Measurements from ENCODE around the gene INSRR. TPM values are rescaled to one million over a fixed set of nuclear protein-coding genes. Genes with fewer than 3 reads are reported as not detected.

The INSRR gene
- total and polyA plus RNA-seq, 2 of the 4 experiments (the other 2 are of a cell fraction) = not detected

DNA sequence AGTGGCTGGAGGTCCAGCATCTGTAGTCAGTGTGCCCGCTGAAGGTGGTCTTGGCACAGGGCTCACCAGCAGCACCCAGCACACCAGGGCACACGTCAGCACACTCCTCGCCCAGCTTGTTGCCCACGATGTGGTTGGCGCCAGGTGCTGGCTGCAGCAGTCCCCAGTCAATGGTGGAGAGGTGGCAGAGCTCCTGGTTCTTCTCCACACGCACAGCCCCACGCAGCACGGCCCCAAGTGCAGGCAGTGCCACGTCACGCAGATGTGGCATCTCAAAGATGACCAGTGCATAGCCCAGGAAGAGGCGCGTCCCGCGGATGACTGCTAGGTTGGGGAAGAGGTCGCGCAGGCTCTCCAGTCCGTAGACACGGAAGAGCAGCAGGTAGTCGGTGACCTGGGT, 5.2 kb downstream of the INSRR start:
- Histone ChIP-seq H2AFZ (replicated peaks; ENCODE audit: low read length, poor library complexity) (peak overlapping the region; percentile 51), H4K91ac (ENCODE audit: insufficient read depth, low read depth, low read length) (no peak overlapping the region), H3K9me3 (ENCODE audit: control insufficient read depth, insufficient read depth, low read length) (no peaks in the 10 kb centered on the region; the same call in 1 of the 2 replicates), H4K5ac (ENCODE audit: low read depth, low read length) (no peak overlapping the region), H2AK9ac (replicated peaks; ENCODE audit: low read depth, low read length, poor library complexity) (no peak overlapping the region), H2BK15ac (ENCODE audit: low read depth, low read length) (no peak overlapping the region), H3K4me1 (ENCODE audit: control insufficient read depth, insufficient read depth, low read length) (peaks cover 3% of the 10 kb centered on the region; the same call in 1 of the 2 replicates), H2BK5ac (ENCODE audit: low read depth, low read length, poor library complexity, severe bottlenecking) (no peak overlapping the region), H2AK5ac (ENCODE audit: low read depth, low read length) (no peak overlapping the region), H3K14ac (replicated peaks; ENCODE audit: low read depth, low read length) (no peak overlapping the region), H3K9ac (ENCODE audit: low read depth, low read length) (no peak overlapping the region), H4K20me1 (ENCODE audit: insufficient read depth, low read length) (peaks cover 8% of the 10 kb centered on the region; the same call in 1 of the 2 replicates), H2BK20ac (ENCODE audit: low read depth, low read length) (no peak overlapping the region), H3K27me3 (ENCODE audit: control insufficient read depth, insufficient read depth, low read length) (peaks cover 76% of the 10 kb centered on the region), H2BK120ac (ENCODE audit: low read depth, low read length) (no peak overlapping the region), H3K9me1 (ENCODE audit: insufficient read depth, low read length) (no peaks in the 10 kb centered on the region), H3K4me2 (ENCODE audit: low read depth, low read length) (no peak overlapping the region), H3K56ac (ENCODE audit: extremely low read depth, insufficient read depth, low read length) (no peak overlapping the region), H3K36me3 (ENCODE audit: control insufficient read depth, insufficient read depth, low read length) (no peaks in the 10 kb centered on the region), H3K18ac (ENCODE audit: low read depth, low read length) (no peak overlapping the region), H3K23ac (ENCODE audit: low read depth, low read length) (no peak overlapping the region), H3K4ac (ENCODE audit: low read depth, low read length) (no peak overlapping the region), H3K4me3 (ENCODE audit: insufficient read depth, low read depth, low read length) (no peak overlapping the region), H3K79me1 (ENCODE audit: low read depth in 1 of 2, low read length in 2 of 2) (no peaks in the 10 kb centered on the region), H4K8ac (ENCODE audit: low read depth in 2 of 2, low read length in 2 of 2) (no peak overlapping the region), H3K27ac (ENCODE audit: insufficient read depth, low read length) (no peak overlapping the region)
- dilution Hi-C loops (cut with HindIII; ENCODE audit: low sequenced_read_pairs, unreplicated experiment) (no loop called here), intact Hi-C loops (cut with micrococcal nuclease) (no loop called here), in situ Hi-C loops (cut with MboI; ENCODE audit: low sequenced_read_pairs) (no loop called here)
- CTCF ChIA-PET = no interaction called here
- no TSS peak for BruUV-seq (replicated peaks)
- ATAC-seq (ENCODE audit: low read depth) (no peak), DNase-seq (no peak)
- POLR2A ChIA-PET (ENCODE audit: unreplicated experiment) = no interaction called here
- no peak for TF ChIP-seq POLR2A (IDR thresholded peaks at IDR 0.05; ENCODE audit: low read depth, low read length)
- no peak for TF ChIP-seq RFX5 (IDR thresholded peaks at IDR 0.05; ENCODE audit: low read depth, low read length)
- no peak for TF ChIP-seq MAFK (IDR thresholded peaks at IDR 0.05; ENCODE audit: low read depth, low read length)
- no peak for TF ChIP-seq MAZ (IDR thresholded peaks at IDR 0.05; ENCODE audit: borderline replicate concordance, low read depth, low read length)
- TF ChIP-seq MXI1 (IDR thresholded peaks at IDR 0.05; ENCODE audit: borderline replicate concordance, low read depth, low read length) = no peak
- TF ChIP-seq CEBPB (IDR thresholded peaks at IDR 0.05; ENCODE audit: low read depth, low read length) = no peak
- TF ChIP-seq, protein P1, sequence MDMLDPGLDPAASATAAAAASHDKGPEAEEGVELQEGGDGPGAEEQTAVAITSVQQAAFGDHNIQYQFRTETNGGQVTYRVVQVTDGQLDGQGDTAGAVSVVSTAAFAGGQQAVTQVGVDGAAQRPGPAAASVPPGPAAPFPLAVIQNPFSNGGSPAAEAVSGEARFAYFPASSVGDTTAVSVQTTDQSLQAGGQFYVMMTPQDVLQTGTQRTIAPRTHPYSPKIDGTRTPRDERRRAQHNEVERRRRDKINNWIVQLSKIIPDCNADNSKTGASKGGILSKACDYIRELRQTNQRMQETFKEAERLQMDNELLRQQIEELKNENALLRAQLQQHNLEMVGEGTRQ (IDR thresholded peaks at IDR 0.05; ENCODE audit: low read depth, low read length) = no peak
- TF ChIP-seq, protein P2, sequence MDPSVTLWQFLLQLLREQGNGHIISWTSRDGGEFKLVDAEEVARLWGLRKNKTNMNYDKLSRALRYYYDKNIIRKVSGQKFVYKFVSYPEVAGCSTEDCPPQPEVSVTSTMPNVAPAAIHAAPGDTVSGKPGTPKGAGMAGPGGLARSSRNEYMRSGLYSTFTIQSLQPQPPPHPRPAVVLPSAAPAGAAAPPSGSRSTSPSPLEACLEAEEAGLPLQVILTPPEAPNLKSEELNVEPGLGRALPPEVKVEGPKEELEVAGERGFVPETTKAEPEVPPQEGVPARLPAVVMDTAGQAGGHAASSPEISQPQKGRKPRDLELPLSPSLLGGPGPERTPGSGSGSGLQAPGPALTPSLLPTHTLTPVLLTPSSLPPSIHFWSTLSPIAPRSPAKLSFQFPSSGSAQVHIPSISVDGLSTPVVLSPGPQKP (IDR thresholded peaks at IDR 0.05; ENCODE audit: borderline replicate concordance, low read depth, low read length) = no peak
- no peak for TF ChIP-seq RCOR1 (IDR thresholded peaks at IDR 0.05; ENCODE audit: insufficient replicate concordance, low read length)
- no peak for TF ChIP-seq FOS (IDR thresholded peaks at IDR 0.05; ENCODE audit: low read depth, low read length)
- no peak for TF ChIP-seq BHLHE40 (IDR thresholded peaks at IDR 0.05; ENCODE audit: low read depth, low read length)
- TF ChIP-seq NFE2L2 (IDR thresholded peaks at IDR 0.05; ENCODE audit: low read depth, low read length) = no peak
- TF ChIP-seq, protein P3, sequence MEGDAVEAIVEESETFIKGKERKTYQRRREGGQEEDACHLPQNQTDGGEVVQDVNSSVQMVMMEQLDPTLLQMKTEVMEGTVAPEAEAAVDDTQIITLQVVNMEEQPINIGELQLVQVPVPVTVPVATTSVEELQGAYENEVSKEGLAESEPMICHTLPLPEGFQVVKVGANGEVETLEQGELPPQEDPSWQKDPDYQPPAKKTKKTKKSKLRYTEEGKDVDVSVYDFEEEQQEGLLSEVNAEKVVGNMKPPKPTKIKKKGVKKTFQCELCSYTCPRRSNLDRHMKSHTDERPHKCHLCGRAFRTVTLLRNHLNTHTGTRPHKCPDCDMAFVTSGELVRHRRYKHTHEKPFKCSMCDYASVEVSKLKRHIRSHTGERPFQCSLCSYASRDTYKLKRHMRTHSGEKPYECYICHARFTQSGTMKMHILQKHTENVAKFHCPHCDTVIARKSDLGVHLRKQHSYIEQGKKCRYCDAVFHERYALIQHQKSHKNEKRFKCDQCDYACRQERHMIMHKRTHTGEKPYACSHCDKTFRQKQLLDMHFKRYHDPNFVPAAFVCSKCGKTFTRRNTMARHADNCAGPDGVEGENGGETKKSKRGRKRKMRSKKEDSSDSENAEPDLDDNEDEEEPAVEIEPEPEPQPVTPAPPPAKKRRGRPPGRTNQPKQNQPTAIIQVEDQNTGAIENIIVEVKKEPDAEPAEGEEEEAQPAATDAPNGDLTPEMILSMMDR (conservative IDR thresholded peaks at IDR 0.05; ENCODE audit: low read depth, low read length) = no peak
- TF ChIP-seq CHD1 (IDR thresholded peaks at IDR 0.05; ENCODE audit: low read depth, low read length) = no peak
- TF ChIP-seq SMC3 (IDR thresholded peaks at IDR 0.05; ENCODE audit: low read depth, low read length) = no peak
- no peak for TF ChIP-seq RAD21 (IDR thresholded peaks at IDR 0.05; ENCODE audit: low read length)
- 90% methylated on average over 18 of the region's 19 CpGs; no CpG with 5 or more reads in 1 of the 2 experiments for WGBS, 2 experiments (ENCODE audit: extremely low coverage in 2 of 2, insufficient read length in 1 of 2)

All from IMR-90 (cell line).